H1 (cell line): ENCODE results near the gene URGCP. TPM values are rescaled to one million over a fixed set of nuclear protein-coding genes. Genes with fewer than 3 reads are reported as not detected.

ENCODE experiments used
- EP300 ChIP-seq, 2 experiments: IDR thresholded peaks; 1 replicate in 1 of 2; 2 replicates in 1 of 2; pipeline ENCODE4 v1.6.1; 2011 to 2012; ENCODE audit warnings: low read depth in 2 of 2, low read length in 2 of 2, mild to moderate bottlenecking in 2 of 2, borderline replicate concordance in 1 of 2, inconsistent platforms in 1 of 2, moderate library complexity in 1 of 2
- HDAC6 ChIP-seq: IDR thresholded peaks from one replicate; pipeline ENCODE4 v1.7.1; 2012; ENCODE audit warnings: low read depth, mild to moderate bottlenecking, inconsistent platforms, low read length, moderate library complexity
- POU5F1 ChIP-seq: IDR thresholded peaks from 2 replicates; pipeline ENCODE4 v1.6.1; 2011; ENCODE audit warnings: low read depth, mild to moderate bottlenecking, low read length, moderate library complexity
- RFX5 ChIP-seq: IDR thresholded peaks from 2 replicates; pipeline ENCODE4 v1.6.1; 2011; ENCODE audit warnings: low read depth, low read length, improper control_type of control experiment, borderline replicate concordance
- SAP30 ChIP-seq: fragments of 300-600 bp; sonication (generic); IDR thresholded peaks from 2 replicates; pipeline ENCODE4 v1.7.1; 2012; ENCODE audit warnings: low read length, moderate library complexity, mild to moderate bottlenecking, inconsistent platforms; ENCODE audit not compliant: insufficient read depth, insufficient replicate concordance
- polyA plus RNA-seq, 7 experiments: library from polyadenylated mRNA; depleted of rRNA in 3 of 7; stranded (reverse) in 5 of 7; unstranded in 2 of 7; fragments of >200 nt in 5 of 7; fragments of 200-250 nt in 2 of 7; gene quantifications; 1 replicate in 5 of 7; 2 replicates in 1 of 7; 4 replicates in 1 of 7; pipeline versions ENCODE4 v1.2.1 to v1.2.3, GENCODE V29; 2011 to 2013; ENCODE audit warnings: missing spikeins in 2 of 7, mixed read lengths in 2 of 7
- total RNA-seq: library from RNA; stranded (reverse); fragmentation: NEBNext Ultra II Directional; extraction: Animal tissue kit (Norgen Biotek cat#: 25700); gene quantifications from 2 replicates; pipeline ENCODE4 v1.2.1, GENCODE V29; 2021

The URGCP gene
- total and polyA plus RNA-seq, 2 of the 8 experiments (the other 6 are each of a cell fraction or from before 2014, with no cell fraction given) = 9.0 to 18.7 TPM

- TF ChIP-seq EP300 (IDR thresholded peaks at IDR 0.05; ENCODE audit: borderline replicate concordance in 1 of 2, low read depth in 2 of 2, low read length in 2 of 2) = no peak
- TF ChIP-seq SAP30 = no peak
- no peak for TF ChIP-seq RFX5
- no peak for TF ChIP-seq HDAC6
- TF ChIP-seq POU5F1 = no peak
Observed at GRCh38 chr7:43888993-43889945, 17.1 kb downstream of the URGCP start (continued).
